Activated CD8-positive, alpha-beta memory T cell treated with anti-CD3 and anti-CD28 coated beads, Interleukin-2, amount 50 U/mL, for 24 hours (primary cell): ENCODE results near the gene USP10.

ENCODE experiments used
- DNase-seq: peaks from one replicate; pipeline ENCODE4 v3.0.0-alpha.2; 2020; ENCODE audit errors: extremely low read depth

The USP10 gene

DNA sequence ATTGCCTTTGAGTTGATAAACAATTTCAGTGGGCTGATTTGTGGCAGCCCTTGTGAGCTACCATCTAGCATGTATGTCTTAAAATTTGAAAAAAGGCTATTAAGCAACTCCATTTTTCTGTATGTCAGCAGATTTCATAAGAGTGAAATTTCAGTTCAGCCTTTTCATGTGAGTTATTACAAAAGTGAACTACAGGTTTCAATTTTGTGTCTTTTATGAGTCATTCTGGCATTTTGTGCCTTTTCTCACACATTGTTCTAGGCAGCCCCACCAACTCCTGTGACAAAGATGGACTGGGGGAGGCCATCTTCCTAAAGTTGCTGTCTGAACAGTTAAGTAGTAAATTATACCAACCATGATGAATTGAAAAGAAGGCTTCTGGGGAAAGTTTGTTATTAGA is 52.1 kb downstream of the USP10 start:
- no peak for DNase-seq

- no peak for DNase-seq
These were observed 52.8 kb downstream of the USP10 start for GRCh38 chr16:84752600-84752999.

- no peak for DNase-seq
These were observed 53.9 kb downstream of the USP10 start for GRCh38 chr16:84753412-84754326.

- peak; percentile 21 for DNase-seq
These were observed 54.6 kb downstream of the USP10 start for GRCh38 chr16:84754353-84754856.

- DNase-seq, result no peak
These were observed 55.3 kb downstream of the USP10 start for GRCh38 chr16:84754956-84755672.

DNA sequence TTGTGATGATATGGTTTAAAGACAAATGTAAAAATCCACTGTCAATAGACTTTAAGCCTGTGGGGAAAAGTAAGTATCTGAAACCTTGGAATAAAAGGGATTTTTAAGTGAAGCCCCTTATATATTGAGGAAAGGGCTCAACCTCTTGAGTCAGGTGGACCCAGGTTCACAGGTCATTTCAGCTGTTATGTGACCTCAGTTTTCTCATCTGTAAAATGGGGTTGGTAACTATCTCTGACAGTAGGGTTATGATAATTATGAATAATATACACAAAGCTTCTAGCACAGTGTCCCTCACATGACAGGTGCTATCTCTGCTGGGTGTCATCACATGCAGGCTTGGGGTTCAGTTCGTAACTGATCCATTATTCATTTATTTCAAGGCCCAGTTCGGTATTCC is 57.0 kb downstream of the USP10 start:
- DNase-seq, result no peak

GRCh38 chr16:84758627-84759026 is 58.8 kb downstream of the USP10 start:
- no peak for DNase-seq

DNA sequence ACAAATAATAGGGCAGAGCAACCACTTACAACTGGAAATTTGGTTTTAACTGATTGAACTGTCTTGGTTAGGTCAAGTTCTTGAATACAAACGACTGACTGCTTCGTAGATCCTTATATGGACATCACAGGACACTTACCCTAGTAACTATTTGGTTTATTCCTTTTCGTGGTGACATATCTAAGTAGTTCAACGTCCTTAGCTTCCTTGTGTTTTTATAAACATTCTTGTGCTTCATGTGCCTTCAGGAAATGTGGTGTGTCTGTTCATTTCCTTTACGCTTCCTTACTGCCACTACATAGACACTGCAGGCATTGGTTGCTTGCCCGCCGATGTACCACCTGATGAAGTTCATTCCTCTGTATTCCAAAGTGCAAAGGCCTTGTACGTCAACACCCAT is 59.3 kb downstream of the USP10 start:
- DNase-seq, result no peak

- DNase-seq, result no peak
These were observed 60.1 kb downstream of the USP10 start for GRCh38 chr16:84759906-84760305.

DNA sequence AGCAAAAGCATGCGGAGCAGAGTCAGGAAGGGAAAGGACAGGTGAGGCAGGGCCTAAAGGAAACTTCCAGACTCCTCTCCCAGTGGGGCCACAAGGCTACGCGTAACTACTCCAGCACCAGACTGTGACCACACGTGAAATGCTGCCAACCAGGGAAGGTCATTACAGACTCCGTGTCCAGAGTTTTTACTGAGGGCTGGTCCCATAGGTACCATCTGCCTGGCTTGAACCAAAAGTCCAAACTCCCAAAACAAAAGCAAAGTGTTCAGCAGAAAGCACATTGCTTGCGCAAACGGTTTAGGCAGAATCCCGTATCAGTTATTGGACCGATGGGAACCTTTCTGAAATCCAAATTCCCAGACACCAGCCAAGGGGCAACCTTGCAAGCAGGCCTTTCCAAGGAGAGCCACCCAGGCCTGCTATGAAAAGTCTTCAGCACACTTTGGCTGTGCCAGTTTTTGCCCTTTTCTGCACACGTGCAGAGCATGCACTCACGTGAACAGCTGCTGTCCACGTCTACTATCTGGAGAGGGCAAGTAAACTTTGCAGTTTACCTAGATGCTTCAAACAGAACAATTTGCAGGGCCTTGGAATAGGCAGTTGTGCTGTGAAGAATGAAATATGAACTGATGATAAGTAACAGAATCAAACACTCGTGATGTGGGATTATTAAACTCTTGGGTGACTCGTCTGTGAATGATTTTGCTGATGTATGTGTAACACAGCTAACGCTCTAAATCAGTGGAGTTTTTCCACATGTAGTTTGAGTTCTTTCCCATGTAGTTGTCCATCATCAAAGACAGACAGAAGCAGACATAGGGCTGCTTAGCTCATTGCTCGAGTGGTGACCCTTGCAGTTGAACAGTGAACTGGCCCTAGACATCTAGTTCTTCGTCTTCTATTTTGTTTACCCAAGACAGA is 61.9 kb downstream of the USP10 start:
- DNase-seq, result no peak

- no peak for DNase-seq
These were observed 63.4 kb downstream of the USP10 start for GRCh38 chr16:84763164-84763563.

DNA sequence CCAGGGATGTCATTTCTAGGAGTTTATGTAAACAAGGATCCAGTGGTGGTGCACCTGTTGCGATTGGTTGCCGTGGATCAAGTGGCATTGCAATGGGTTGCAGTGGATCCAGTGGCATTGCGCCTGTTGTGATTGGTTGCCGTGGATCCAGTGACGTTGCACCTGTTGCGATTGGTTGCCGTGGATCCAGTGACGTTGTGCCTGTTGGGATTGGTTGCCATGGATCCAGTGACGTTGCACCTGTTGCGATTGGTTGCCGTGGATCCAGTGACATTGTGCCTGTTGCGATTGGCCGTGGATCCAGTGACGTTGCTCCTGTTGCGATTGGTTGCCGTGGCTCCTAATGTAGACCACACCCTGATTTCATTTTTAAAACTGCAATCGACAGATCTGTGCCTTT is 63.8 kb downstream of the USP10 start:
- DNase-seq, result no peak

DNA sequence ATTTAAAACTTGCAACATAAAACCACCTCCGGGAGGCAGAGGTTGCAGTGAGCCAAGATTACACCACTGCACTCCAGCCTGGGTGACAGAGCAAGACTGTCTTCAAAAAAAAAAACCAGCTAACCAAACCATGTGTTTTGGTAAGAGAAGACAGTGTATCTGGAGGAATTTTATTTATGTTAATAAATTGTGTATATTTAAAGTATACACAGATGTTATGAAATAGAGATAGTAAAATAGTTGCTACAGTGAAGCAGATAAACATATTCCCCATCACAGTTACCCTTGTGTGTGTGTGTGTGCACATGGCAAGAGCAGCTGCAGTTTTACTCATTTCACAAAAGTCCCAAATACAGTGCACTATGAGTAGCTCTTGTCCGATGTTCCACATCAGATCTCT is 65.2 kb downstream of the USP10 start:
- no peak for DNase-seq

DNA sequence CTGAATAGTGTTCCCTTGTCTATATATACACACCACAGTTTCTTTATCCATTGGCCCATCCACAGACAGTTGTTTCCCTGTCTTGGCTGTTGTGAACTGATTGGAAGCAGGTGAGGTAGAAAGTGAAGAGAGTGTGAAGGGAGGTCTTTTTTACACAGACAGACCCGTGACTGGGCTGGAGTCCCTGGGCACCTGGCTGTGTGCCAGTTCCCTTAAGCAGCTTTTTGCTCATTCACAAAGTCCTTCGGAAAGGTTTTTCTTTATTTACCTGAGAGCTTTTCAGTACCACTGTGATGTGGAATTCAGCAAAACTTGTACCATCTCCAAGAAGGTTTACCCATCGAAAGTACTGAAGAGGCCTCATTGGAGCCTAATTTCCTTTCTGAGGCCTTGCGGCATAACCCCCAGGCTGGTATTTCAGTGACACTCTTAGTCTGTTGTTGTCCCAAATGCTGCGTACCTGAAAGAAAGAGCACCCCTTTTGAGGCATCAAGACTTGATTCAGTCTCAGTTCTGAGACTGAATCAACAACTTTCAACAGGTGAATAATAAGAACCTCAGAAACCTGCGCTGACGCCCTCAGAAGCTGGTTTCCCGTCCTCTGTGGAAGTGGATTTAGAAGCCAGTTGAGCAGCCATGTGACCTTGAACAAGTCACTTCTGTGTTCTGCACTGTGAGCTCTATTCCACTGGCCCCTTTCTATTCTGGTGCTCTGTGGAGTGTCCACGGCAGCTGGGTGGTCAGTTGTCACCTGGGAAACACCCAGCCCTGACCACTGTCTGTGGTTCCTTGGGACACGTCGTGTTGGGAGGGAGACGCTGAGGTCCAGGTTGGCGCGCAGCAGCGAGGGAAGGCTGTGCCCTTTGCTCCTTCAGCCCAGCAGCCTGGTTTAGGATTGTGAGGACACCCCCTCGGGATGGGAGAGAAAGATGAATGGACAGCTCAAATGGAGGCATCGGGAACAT is 66.1 kb downstream of the USP10 start:
- no peak for DNase-seq

- no peak for DNase-seq
These were observed 67.4 kb downstream of the USP10 start for GRCh38 chr16:84766978-84767773.

DNA sequence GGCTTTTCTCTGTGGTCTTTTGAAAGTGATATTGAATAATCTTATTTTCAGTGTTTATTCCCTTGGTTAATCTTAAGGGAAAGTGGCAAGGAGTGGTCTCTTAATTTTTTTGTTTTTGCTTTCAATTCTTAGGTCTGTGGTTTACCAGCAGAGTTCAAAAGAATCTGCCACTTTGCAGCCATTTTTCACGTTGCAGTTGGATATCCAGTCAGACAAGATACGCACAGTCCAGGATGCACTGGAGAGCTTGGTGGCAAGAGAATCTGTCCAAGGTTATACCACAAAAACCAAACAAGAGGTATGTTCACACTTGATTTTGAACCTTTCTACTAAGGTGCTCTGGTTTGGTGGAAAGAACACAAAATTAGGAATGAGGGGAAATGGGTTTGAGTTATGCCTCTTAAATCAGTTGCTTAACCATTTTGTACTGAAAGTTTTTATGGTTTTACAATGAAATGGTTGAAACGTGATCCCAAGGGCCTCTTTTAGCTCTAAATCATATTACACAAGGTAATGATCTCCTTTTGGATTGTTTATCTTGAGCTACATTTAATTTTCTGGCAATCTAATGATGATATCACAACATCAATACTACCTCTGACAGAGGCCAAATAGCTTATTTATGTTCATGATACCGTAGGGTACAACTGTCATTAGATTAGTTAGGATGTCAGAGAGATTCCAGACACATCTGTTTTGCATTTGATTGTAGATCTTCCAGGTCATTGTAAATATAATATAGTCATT is 68.4 kb downstream of the USP10 start:
- no peak for DNase-seq

- no peak for DNase-seq
These were observed 69.0 kb downstream of the USP10 start for GRCh38 chr16:84768808-84769197.

GRCh38 chr16:84769416-84769815 is 69.6 kb downstream of the USP10 start:
- DNase-seq, result no peak

GRCh38 chr16:84773312-84773711 is 73.5 kb downstream of the USP10 start:
- DNase-seq, result no peak
